ENCODE results near the gene FBLN7.
"Not testable (repeated sequence)": the region's sequence is repeated elsewhere in the genome, so short reads cannot be mapped to it uniquely, and the experiment has no call there.

Gene FBLN7

GRCh38 chr2:112133344-112133743, 4.8 kb upstream of the FBLN7 start:
- ATAC-seq (ENCODE audit: low read depth): no peak
- no peak for DNase-seq (ENCODE audit: low spot score in 2 of 2)
- no peak overlapping the region for H3K4me3 Mint-ChIP-seq
- H3K27me3 Mint-ChIP-seq: peaks cover 8% of the 10 kb centered on the region
- peaks cover 6% of the 10 kb centered on the region for H3K4me1 Mint-ChIP-seq
- H3K36me3 Mint-ChIP-seq: peaks cover 17% of the 10 kb centered on the region
- H3K9me3 Mint-ChIP-seq: peaks cover 8% of the 10 kb centered on the region
- H3K27ac Mint-ChIP-seq: no peak overlapping the region

DNA sequence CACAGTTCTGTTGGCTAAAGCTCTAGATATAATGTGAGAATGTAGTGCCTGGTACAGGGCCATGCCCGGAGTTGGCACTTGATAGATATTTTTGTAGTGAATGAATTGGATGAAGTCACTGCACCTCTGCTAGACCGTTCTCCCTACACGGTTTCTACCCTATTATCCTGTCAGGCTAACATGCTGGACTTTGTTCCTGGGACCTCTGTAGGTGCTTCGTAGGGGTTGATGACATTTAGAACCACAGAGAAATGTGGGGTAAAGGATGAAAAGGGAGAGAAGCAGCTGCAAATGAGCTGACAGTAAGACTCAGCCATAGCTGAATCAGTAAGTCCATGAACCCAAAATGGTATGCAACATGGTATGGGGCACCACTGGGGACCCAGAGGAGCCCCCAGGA, 4.1 kb upstream of the FBLN7 start:
- no peak for DNase-seq (ENCODE audit: low spot score in 2 of 2)
- no peak overlapping the region for H3K4me3 Mint-ChIP-seq
- no peak overlapping the region for H3K27ac Mint-ChIP-seq
- H3K9me3 Mint-ChIP-seq: peaks cover 8% of the 10 kb centered on the region
- H3K36me3 Mint-ChIP-seq: peaks cover 16% of the 10 kb centered on the region
- no peak for ATAC-seq (ENCODE audit: low read depth)
- peaks cover 6% of the 10 kb centered on the region for H3K4me1 Mint-ChIP-seq
- H3K27me3 Mint-ChIP-seq: peaks cover 8% of the 10 kb centered on the region

- peaks cover 13% of the 10 kb centered on the region for H3K36me3 Mint-ChIP-seq
- peaks cover 8% of the 10 kb centered on the region for H3K9me3 Mint-ChIP-seq
- H3K4me1 Mint-ChIP-seq: peaks cover 8% of the 10 kb centered on the region
- no peak overlapping the region for H3K4me3 Mint-ChIP-seq
- H3K27ac Mint-ChIP-seq: no peak overlapping the region
- ATAC-seq (ENCODE audit: low read depth): no peak
- H3K27me3 Mint-ChIP-seq: peaks cover 13% of the 10 kb centered on the region
- no peak for DNase-seq (ENCODE audit: low spot score in 2 of 2)
Measured at GRCh38 chr2:112136096-112136495, 2.1 kb upstream of the FBLN7 start.

DNA sequence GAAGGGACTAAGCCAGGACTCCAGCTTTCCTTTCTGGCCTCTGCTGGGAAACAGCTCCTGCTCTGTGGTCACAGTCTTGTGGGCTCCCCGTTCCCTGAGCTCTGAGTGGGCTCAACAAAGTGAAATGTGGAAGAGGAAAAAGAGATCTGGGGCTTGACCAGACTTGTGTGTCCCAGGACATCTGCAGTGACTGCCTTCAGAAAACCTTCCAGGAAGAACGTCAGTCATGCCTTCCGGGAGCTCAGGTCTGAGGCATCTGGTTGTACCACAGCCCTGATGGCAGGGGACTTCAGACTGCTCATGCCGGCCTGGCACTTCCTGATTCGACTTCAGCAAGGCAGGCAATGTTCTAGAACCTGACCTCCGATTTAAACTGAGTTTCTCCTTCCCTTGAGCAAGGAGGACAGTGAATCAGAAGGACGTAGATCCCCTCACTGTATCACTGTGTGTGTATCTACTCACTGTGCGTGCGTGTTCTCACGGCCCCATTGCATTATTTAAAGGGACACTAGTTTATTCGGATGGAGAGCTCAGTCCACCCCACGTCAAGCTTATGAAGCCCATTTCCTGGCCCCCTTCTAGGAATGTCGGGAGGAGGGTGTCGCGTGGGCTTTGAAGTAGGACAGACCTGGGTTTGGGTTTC, 548 bp upstream of the FBLN7 start:
- peak overlapping the region; percentile 73 for H3K4me3 Mint-ChIP-seq
- H3K27ac Mint-ChIP-seq: no peak overlapping the region
- peaks cover 7% of the 10 kb centered on the region for H3K36me3 Mint-ChIP-seq
- H3K9me3 Mint-ChIP-seq: peaks cover 2% of the 10 kb centered on the region
- peaks cover 8% of the 10 kb centered on the region for H3K4me1 Mint-ChIP-seq
- DNase-seq (ENCODE audit: low spot score in 2 of 2): peak in 1 of 2 donors; percentile 18
- ATAC-seq (ENCODE audit: low read depth): peak; percentile 74
- peaks cover 17% of the 10 kb centered on the region for H3K27me3 Mint-ChIP-seq

- peaks cover 19% of the 10 kb centered on the region for H3K27me3 Mint-ChIP-seq
- not testable (repeated sequence) for ATAC-seq (ENCODE audit: low read depth); H3K4me3 Mint-ChIP-seq; H3K36me3 Mint-ChIP-seq; H3K9me3 Mint-ChIP-seq; DNase-seq (ENCODE audit: low spot score in 2 of 2); H3K4me1 Mint-ChIP-seq; H3K27ac Mint-ChIP-seq
Measured at GRCh38 chr2:112139033-112139614, 939 bp downstream of the FBLN7 start.

DNA sequence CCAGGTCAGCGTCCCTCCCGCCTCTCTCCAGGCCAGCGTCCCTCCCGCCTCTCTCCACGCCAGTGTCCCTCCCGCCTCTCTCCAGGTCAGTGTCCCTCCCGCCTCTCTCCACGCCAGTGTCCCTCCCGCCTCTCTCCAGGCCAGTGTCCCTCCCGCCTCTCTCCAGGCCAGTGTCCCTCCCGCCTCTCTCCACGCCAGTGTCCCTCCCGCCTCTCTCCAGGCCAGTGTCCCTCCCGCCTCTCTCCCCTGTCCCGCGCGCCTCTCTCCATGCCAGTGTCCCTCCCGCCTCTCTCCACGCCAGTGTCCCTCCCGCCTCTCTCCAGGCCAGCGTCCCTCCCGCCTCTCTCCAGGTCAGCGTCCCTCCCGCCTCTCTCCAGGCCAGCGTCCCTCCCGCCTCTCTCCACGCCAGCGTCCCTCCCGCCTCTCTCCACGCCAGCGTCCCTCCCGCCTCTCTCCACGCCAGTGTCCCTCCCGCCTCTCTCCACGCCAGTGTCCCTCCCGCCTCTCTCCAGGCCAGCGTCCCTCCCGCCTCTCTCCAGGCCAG, 1.5 kb downstream of the FBLN7 start:
- H3K4me3 Mint-ChIP-seq; H3K9me3 Mint-ChIP-seq; H3K4me1 Mint-ChIP-seq; H3K27ac Mint-ChIP-seq; H3K36me3 Mint-ChIP-seq; ATAC-seq (ENCODE audit: low read depth): not testable (repeated sequence)
- H3K27me3 Mint-ChIP-seq: peaks cover 19% of the 10 kb centered on the region
- DNase-seq (ENCODE audit: low spot score in 2 of 2): peak in 1 of 2 donors; percentile 7

- peak in 1 of 2 donors; percentile 9 for DNase-seq (ENCODE audit: low spot score in 2 of 2)
- Mint-ChIP-seq H3K36me3 (no peaks in the 10 kb centered on the region), H3K9me3 (no peaks in the 10 kb centered on the region), H3K27ac (no peak overlapping the region), H3K4me3 (peak overlapping the region; percentile 56), H3K27me3 (peaks cover 19% of the 10 kb centered on the region), H3K4me1 (peaks cover 8% of the 10 kb centered on the region)
- no peak for ATAC-seq (ENCODE audit: low read depth)
Measured at GRCh38 chr2:112140205-112140802, 2.1 kb downstream of the FBLN7 start.

- peaks cover 19% of the 10 kb centered on the region for H3K27me3 Mint-ChIP-seq
- H3K4me1 Mint-ChIP-seq: peaks cover 8% of the 10 kb centered on the region
- H3K9me3 Mint-ChIP-seq: no peaks in the 10 kb centered on the region
- H3K27ac Mint-ChIP-seq: no peak overlapping the region
- H3K36me3 Mint-ChIP-seq: no peaks in the 10 kb centered on the region
- H3K4me3 Mint-ChIP-seq: no peak overlapping the region
- DNase-seq (ENCODE audit: low spot score in 2 of 2) (peak in 1 of 2 donors; percentile 5), ATAC-seq (ENCODE audit: low read depth) (no peak)
Measured at GRCh38 chr2:112140899-112141625, 2.9 kb downstream of the FBLN7 start.

DNA sequence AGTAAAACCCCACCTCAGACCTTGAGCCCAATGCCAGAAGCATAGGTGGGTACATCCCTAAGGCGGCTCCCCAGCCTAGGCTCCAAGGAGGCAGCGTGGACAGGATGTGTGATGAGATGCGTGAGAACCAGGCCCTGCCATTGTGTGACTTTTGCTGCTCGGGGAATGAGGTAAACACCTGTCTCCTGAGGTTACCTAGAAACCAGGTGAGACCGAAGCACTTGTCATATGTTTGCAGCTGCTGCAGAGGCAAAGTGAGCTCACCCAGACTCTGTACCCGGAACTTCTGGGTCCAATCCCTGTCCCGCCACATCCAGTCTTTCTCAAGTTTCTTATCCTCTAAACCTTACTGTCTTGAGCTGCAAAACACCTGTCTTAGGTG, 3.4 kb downstream of the FBLN7 start:
- Mint-ChIP-seq H3K4me1 (peaks cover 8% of the 10 kb centered on the region), H3K27ac (no peak overlapping the region), H3K36me3 (no peaks in the 10 kb centered on the region), H3K9me3 (no peaks in the 10 kb centered on the region), H3K27me3 (peaks cover 17% of the 10 kb centered on the region), H3K4me3 (no peak overlapping the region)
- no peak for DNase-seq (ENCODE audit: low spot score in 2 of 2)
- ATAC-seq (ENCODE audit: low read depth): no peak

- peaks cover 14% of the 10 kb centered on the region for H3K27me3 Mint-ChIP-seq
- H3K36me3 Mint-ChIP-seq: no peaks in the 10 kb centered on the region
- DNase-seq (ENCODE audit: low spot score in 2 of 2) (no peak), ATAC-seq (ENCODE audit: low read depth) (no peak)
- no peak overlapping the region for H3K27ac Mint-ChIP-seq
- H3K4me1 Mint-ChIP-seq: peaks cover 6% of the 10 kb centered on the region
- no peaks in the 10 kb centered on the region for H3K9me3 Mint-ChIP-seq
- H3K4me3 Mint-ChIP-seq: no peak overlapping the region
Measured at GRCh38 chr2:112142525-112143078, 4.4 kb downstream of the FBLN7 start.

- Mint-ChIP-seq H3K4me1 (peaks cover 3% of the 10 kb centered on the region), H3K36me3 (no peaks in the 10 kb centered on the region), H3K4me3 (no peak overlapping the region), H3K9me3 (no peaks in the 10 kb centered on the region), H3K27ac (no peak overlapping the region), H3K27me3 (peaks cover 11% of the 10 kb centered on the region)
- DNase-seq (ENCODE audit: low spot score in 2 of 2) (peak in 1 of 2 donors; percentile 7), ATAC-seq (ENCODE audit: low read depth) (no peak)
Measured at GRCh38 chr2:112143150-112143549, 5.0 kb downstream of the FBLN7 start.

GRCh38 chr2:112144966-112145365, 6.8 kb downstream of the FBLN7 start:
- no peak overlapping the region for H3K4me3 Mint-ChIP-seq
- H3K9me3 Mint-ChIP-seq: no peaks in the 10 kb centered on the region
- H3K27me3 Mint-ChIP-seq: peaks cover 11% of the 10 kb centered on the region
- peaks cover 3% of the 10 kb centered on the region for H3K4me1 Mint-ChIP-seq
- no peak for DNase-seq (ENCODE audit: low spot score in 2 of 2)
- H3K27ac Mint-ChIP-seq: no peak overlapping the region
- no peak for ATAC-seq (ENCODE audit: low read depth)
- no peaks in the 10 kb centered on the region for H3K36me3 Mint-ChIP-seq

DNA sequence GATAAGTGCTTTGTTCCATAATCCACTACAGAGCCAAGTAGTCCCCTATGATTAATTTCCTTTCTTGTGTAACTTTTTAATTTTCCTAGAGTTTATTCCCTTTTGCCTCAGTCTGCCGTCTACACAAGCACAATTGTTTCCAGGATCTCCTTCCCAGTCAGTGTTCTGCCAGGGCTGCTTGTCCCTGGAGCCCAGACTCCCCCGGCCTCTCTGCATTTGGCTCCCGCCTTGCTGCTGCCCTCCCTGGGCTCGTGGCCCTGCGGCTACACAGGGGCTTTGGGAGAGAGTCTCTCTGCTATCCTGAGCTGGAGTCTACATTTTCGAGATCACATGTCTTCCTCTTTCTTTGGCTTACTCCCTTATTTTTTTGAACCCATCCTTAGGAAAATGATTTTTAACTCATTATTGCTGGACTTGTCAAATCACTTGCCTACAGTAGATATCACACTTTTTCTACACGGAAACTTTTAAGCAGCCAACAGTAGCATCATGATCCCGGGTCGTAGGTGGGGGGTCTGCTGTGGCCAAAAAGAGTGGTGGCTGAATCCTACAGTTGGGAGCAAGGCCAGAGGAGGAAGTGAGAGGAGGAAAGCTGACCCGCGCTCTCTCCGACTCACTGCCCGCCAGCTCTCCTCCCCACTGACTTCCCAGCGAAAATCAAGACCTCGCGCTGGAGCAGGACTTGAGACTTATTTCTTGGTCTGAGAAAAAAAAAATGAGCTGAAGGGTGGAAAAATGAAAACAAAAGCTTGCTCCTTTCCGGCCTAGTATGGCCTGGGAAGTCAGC, 9.4 kb downstream of the FBLN7 start:
- Mint-ChIP-seq H3K4me3 (no peak overlapping the region), H3K27me3 (peaks cover 3% of the 10 kb centered on the region), H3K36me3 (no peaks in the 10 kb centered on the region), H3K9me3 (no peaks in the 10 kb centered on the region), H3K4me1 (no peaks in the 10 kb centered on the region), H3K27ac (no peak overlapping the region)
- no peak for DNase-seq (ENCODE audit: low spot score in 2 of 2)
- no peak for ATAC-seq (ENCODE audit: low read depth)
